Esophagus squamous epithelium (tissue), 5 donors: Measurements from ENCODE around the gene OPTC. TPM values are rescaled to one million over a fixed set of nuclear protein-coding genes. Genes with fewer than 3 reads are reported as not detected.
A peak's percentile ranks its signal among the peaks of the same experiment; 100 is the strongest.

ENCODE experiments used
- DNase-seq: peaks from one replicate; lab custom pipeline; 2025; lab: John Stamatoyannopoulos, UW
- H3K27ac ChIP-seq, 4 donors: fragments of 200-600 bp; sonication (generic); one replicate each; pipeline ENCODE4 v1.5.1; 2016 to 2019; ENCODE audit warnings: mild to moderate bottlenecking in 1 of 4
- H3K27me3 ChIP-seq, 4 donors: fragments of 200-600 bp; sonication (generic); 1 replicate in 3 of 4; 2 replicates in 1 of 4; pipeline versions ENCODE4 v1.5.1 to v1.6.0; 2017 to 2021; ENCODE audit warnings: antibody characterized with exemption in 1 of 4
- H3K36me3 ChIP-seq, 3 donors: fragments of 200-600 bp; sonication (generic); one replicate each; pipeline ENCODE4 v1.5.1; 2016 to 2019
- H3K4me1 ChIP-seq, 3 donors: fragments of 200-600 bp; sonication (generic); one replicate each; pipeline ENCODE4 v1.5.1; 2017 to 2019
- H3K4me3 ChIP-seq, 4 donors: fragments of 200-600 bp; sonication (generic); 1 replicate in 3 of 4; 2 replicates in 1 of 4; pipeline ENCODE4 v1.5.1; 2016 to 2019; ENCODE audit warnings: mild to moderate bottlenecking in 2 of 4, moderate library complexity in 1 of 4
- H3K9me3 ChIP-seq, 3 donors: fragments of 200-600 bp; sonication (generic); one replicate each; pipeline ENCODE4 v1.5.1; 2016 to 2019
- POLR2A ChIP-seq, 4 donors: fragments of 450-650 bp; IDR thresholded peaks; one replicate each; pipeline ENCODE4 v1.6.1; 2017; ENCODE audit warnings: antibody characterized with exemption in 4 of 4, mild to moderate bottlenecking in 4 of 4, moderate library complexity in 3 of 4
- WGBS, 2 donors: methylation state at CpG; one replicate each; pipeline ENCODE4 v1.1.5; 2018; 5-methylcytosine and 5-hydroxymethylcytosine counted together
- intact Hi-C: fragments of 100-400 bp; cut with DNase I; formaldehyde crosslinking; loops from one replicate; pipeline ENCODE4 v1.15.0; 2022
- total RNA-seq, 4 donors: library from RNA; depleted of rRNA; stranded (reverse); fragments of >200 nt; gene quantifications; one replicate each; pipeline ENCODE4 v1.1.0, GENCODE V29; 2016
- TF ChIP-seq, protein P1 (sequence below), 6 experiments: fragments of 450-650 bp in 4 of 6; fragments of 200-600 bp in 2 of 6; sonication (generic) in 2 of 6; IDR thresholded peaks; one replicate each; pipeline ENCODE4 v1.5.1; 2016 to 2019; ENCODE audit warnings: antibody characterized with exemption in 6 of 6, mild to moderate bottlenecking in 4 of 6, moderate library complexity in 4 of 6
- donor health status: DM: yes; HTN: yes; CAD: no.

OPTC gene
- total RNA-seq, 4 donors from 2014 or later, result not detected

DNA sequence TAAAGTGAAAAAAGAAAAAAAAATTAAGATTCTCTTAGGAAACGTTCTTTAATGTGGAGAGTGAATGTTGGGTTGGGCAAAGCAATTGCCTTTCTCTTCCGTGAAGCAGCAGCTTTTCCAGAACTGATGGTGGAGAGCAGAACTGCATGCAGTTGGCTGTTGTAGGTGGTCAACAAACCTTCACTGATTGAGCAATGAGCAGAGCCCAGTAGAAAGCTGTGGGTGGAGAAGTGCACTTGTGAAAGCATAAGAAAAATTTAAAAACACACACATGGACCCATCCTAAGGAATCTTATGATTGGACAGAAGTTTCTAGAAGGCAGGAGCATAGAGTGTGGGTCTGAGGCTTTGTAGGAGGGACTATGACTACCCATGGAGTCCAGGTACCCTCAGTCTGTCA is 13.9 kb upstream of the OPTC start:
- intact Hi-C loops, result no loop called here
- Histone ChIP-seq H3K27me3 (peaks cover 0 to 17% (median 0%) of the 10 kb centered on the region in 4 donors), H3K36me3 (peaks cover 0 to 16% (median 0%) of the 10 kb centered on the region in 3 donors), H3K27ac (peak overlapping the region; percentile 67 to 88 (median 84)), H3K4me1 (peaks cover 8 to 52% (median 16%) of the 10 kb centered on the region in 3 donors), H3K4me3 (peak overlapping the region in 3 of 4 donors; percentile 36 to 67 (median 51)), H3K9me3 (no peaks in the 10 kb centered on the region)
- TF ChIP-seq, protein P1, sequence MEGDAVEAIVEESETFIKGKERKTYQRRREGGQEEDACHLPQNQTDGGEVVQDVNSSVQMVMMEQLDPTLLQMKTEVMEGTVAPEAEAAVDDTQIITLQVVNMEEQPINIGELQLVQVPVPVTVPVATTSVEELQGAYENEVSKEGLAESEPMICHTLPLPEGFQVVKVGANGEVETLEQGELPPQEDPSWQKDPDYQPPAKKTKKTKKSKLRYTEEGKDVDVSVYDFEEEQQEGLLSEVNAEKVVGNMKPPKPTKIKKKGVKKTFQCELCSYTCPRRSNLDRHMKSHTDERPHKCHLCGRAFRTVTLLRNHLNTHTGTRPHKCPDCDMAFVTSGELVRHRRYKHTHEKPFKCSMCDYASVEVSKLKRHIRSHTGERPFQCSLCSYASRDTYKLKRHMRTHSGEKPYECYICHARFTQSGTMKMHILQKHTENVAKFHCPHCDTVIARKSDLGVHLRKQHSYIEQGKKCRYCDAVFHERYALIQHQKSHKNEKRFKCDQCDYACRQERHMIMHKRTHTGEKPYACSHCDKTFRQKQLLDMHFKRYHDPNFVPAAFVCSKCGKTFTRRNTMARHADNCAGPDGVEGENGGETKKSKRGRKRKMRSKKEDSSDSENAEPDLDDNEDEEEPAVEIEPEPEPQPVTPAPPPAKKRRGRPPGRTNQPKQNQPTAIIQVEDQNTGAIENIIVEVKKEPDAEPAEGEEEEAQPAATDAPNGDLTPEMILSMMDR (IDR thresholded peaks at IDR 0.05), result peak in 2 of 6 experiments; percentile 29
- TF ChIP-seq POLR2A (IDR thresholded peaks at IDR 0.05), result peak in 1 of 4 donors; percentile 30
- no peak for DNase-seq
- 65 to 71% methylated on average over 2 of the region's 2 CpGs for WGBS, 2 donors

DNA sequence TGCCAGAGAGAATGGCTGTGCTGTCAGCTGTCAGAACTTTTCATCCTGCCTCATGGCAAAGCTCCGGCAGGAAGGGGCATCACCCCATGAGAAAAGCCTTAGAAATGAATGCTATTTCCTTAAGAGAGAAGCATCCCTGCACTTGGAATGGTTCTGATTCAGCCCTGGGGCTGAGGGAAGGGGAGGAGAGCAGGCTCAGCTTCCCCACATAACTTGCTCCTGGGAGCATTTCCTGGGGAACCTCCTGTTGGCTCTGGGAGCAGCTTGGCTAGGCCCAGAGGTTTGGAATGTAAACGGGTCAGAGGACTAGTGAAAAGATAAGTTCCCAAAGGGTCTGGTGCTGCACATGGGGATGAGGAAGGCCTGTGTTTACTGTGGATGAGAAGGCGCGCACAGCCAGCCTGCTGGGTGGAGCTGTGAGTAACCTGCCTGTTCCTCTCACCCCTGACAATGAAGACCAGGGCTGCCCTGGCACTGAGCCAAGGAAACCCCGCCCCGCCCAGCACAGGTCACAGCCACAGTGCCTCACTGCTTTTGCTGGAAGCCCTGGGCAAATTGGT is 13.3 kb upstream of the OPTC start:
- peak overlapping the region; percentile 67 to 88 (median 84) for H3K27ac ChIP-seq
- TF ChIP-seq, protein P1 (IDR thresholded peaks at IDR 0.05), result no peak
- no peak for TF ChIP-seq POLR2A (IDR thresholded peaks at IDR 0.05)
- 17 to 20% methylated on average over 2 of the region's 6 CpGs for WGBS, 2 donors
- DNase-seq, result no peak
- H3K36me3 ChIP-seq, result peaks cover 0 to 16% (median 0%) of the 10 kb centered on the region in 3 donors
- peak overlapping the region in 3 of 4 donors; percentile 36 to 67 (median 51) for H3K4me3 ChIP-seq
- H3K9me3 ChIP-seq, result no peaks in the 10 kb centered on the region
- intact Hi-C loops, result no loop called here
- peaks cover 0 to 17% (median 0%) of the 10 kb centered on the region in 4 donors for H3K27me3 ChIP-seq
- H3K4me1 ChIP-seq, result peaks cover 8 to 47% (median 16%) of the 10 kb centered on the region in 3 donors

DNA sequence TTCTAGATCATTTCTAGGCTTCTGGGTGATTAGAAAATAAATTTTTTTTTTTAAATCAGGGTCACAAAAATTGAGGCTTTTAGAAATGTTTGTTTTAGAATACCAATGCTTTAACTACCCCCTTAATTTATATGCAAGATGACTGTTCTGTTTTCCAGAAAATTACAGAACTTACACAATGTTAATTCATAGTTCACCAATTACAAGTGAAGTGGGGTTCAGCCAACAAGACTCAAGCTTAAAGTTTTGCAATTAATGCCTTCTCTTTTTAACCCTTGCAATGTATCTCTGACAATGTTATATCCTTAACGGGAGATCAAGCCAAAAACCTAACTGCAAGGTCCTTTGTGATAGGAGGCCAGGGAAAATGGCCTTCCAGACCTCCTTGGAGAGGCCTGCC is 12.8 kb upstream of the OPTC start:
- 50 to 67% methylated on average over 1 of the region's 1 CpG for WGBS, 2 donors
- Histone ChIP-seq H3K4me3 (peak overlapping the region in 3 of 4 donors; percentile 36 to 67 (median 51)), H3K9me3 (no peaks in the 10 kb centered on the region), H3K27ac (peak overlapping the region; percentile 67 to 88 (median 84)), H3K27me3 (peaks cover 0 to 15% (median 0%) of the 10 kb centered on the region in 4 donors), H3K4me1 (peaks cover 8 to 48% (median 16%) of the 10 kb centered on the region in 3 donors), H3K36me3 (peaks cover 0 to 16% (median 0%) of the 10 kb centered on the region in 3 donors)
- intact Hi-C loops, result no loop called here
- no peak for DNase-seq
- TF ChIP-seq POLR2A (IDR thresholded peaks at IDR 0.05), result no peak
- TF ChIP-seq, protein P1 (IDR thresholded peaks at IDR 0.05), result no peak

DNA sequence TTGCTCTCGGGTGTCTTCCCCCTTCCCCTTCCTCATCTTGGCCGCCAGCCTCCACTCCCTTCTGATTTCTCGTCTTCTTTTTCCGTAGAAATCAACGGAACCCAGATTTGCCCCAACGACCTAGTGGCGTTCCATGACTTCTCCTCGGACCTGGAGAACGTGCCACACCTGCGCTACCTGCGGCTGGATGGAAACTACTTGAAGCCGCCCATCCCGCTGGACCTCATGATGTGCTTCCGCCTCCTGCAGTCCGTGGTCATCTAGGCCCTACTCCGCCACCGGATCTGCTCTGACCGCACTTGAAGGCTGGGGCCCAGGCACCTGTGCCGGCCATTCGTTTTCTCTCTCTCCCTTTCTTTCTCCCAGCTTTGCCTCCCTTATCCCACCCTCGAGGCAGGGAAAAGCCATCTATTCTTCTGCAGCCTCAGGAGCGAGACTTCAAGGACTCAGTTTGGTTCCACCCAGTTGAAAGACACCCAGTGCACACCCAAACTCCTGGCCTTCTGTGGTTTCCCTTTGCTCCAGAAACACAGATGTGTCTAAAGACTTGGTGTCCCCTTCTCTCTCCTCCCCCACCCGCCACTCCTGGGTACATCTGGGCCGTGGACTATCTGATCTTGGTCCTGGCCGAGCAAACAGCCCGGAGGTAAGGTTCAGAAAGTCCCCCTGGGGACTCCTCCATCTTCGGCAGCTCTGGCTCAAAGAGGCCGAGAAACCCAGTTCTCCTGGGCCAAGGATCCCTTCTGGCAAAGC is 7.2 kb upstream of the OPTC start:
- peak overlapping the region in 3 of 4 donors; percentile 44 to 64 (median 45) for H3K4me3 ChIP-seq
- peaks cover 0 to 16% (median 0%) of the 10 kb centered on the region in 3 donors for H3K36me3 ChIP-seq
- DNase-seq, result no peak
- 89 to 90% methylated on average over 20 to 26 of the region's 28 CpGs for WGBS, 2 donors
- H3K9me3 ChIP-seq, result no peaks in the 10 kb centered on the region
- peaks cover 11 to 54% (median 17%) of the 10 kb centered on the region in 3 donors for H3K4me1 ChIP-seq
- TF ChIP-seq POLR2A (IDR thresholded peaks at IDR 0.05), result no peak
- TF ChIP-seq, protein P1 (IDR thresholded peaks at IDR 0.05), result no peak
- H3K27me3 ChIP-seq, result peaks cover 0 to 6% (median 0%) of the 10 kb centered on the region in 4 donors
- intact Hi-C loops, result loop anchor here (5.0 kb wide), 1 partner anchor 144 kb away; no protein-coding TSS in a partner anchor
- H3K27ac ChIP-seq, result peak overlapping the region; percentile 73 to 88 (median 82)
